Measurements from ENCODE around the gene CHST9.
"Not testable (repeated sequence)": the region's sequence is repeated elsewhere in the genome, so short reads cannot be mapped to it uniquely, and the experiment has no call there.

CHST9 gene

GRCh38 chr18:27185025-27185763, at the start of gene CHST9:
CHST9 (minus strand) TSS chr18:27185308; CDS start chr18:27142809, 42,499 bp downstream.
- no peak for DNase-seq

- not testable (repeated sequence) for DNase-seq
These were observed 47.2 kb upstream of the CHST9 start for GRCh38 chr18:27232355-27232754.

GRCh38 chr18:27231671-27232070, 46.6 kb upstream of the CHST9 start:
- DNase-seq: not testable (repeated sequence)

GRCh38 chr18:27231221-27231620, 46.1 kb upstream of the CHST9 start:
- not testable (repeated sequence) for DNase-seq

GRCh38 chr18:27227721-27228120, 42.6 kb upstream of the CHST9 start:
- no peak for DNase-seq

- DNase-seq: no peak
These were observed 41.5 kb upstream of the CHST9 start for GRCh38 chr18:27226556-27227075.

GRCh38 chr18:27225947-27226481, 40.9 kb upstream of the CHST9 start:
- DNase-seq: no peak

GRCh38 chr18:27223526-27224291, 38.6 kb upstream of the CHST9 start:
- DNase-seq: no peak

- DNase-seq: no peak
These were observed 29.7 kb upstream of the CHST9 start for GRCh38 chr18:27214831-27215230.

GRCh38 chr18:27213123-27213717, 28.1 kb upstream of the CHST9 start:
- DNase-seq: no peak

- DNase-seq: no peak
These were observed 26.5 kb upstream of the CHST9 start for GRCh38 chr18:27211569-27211968.

GRCh38 chr18:27206411-27206810, 21.3 kb upstream of the CHST9 start:
- DNase-seq: no peak

- no peak for DNase-seq
These were observed 17.6 kb upstream of the CHST9 start for GRCh38 chr18:27202741-27203140.

GRCh38 chr18:27198036-27198435, 12.9 kb upstream of the CHST9 start:
- DNase-seq: no peak

- DNase-seq: no peak
These were observed 3.2 kb upstream of the CHST9 start for GRCh38 chr18:27188309-27188708.

GRCh38 chr18:27185897-27186296, 789 bp upstream of the CHST9 start:
- DNase-seq: no peak

- no peak for DNase-seq
These were observed 738 bp downstream of the CHST9 start for GRCh38 chr18:27184115-27185024.

GRCh38 chr18:27181726-27182125, 3.4 kb downstream of the CHST9 start:
- no peak for DNase-seq

GRCh38 chr18:27178424-27178823, 6.7 kb downstream of the CHST9 start:
- no peak for DNase-seq

- no peak for DNase-seq
These were observed 9.2 kb downstream of the CHST9 start for GRCh38 chr18:27175914-27176313.

- DNase-seq: no peak
These were observed 9.9 kb downstream of the CHST9 start for GRCh38 chr18:27175245-27175644.

GRCh38 chr18:27171993-27172392, 13.1 kb downstream of the CHST9 start:
- no peak for DNase-seq
